HG02840 (cell line): Measurements from ENCODE around the gene KCNMA1.

Source experiments
- ATAC-seq: cut with Tn5 transposase; IDR thresholded peaks from one replicate; pipeline ENCODE4 v1.9.1; 2021; ENCODE audit warnings: mild to moderate bottlenecking, moderate library complexity, moderate number of reproducible peaks; ENCODE audit not compliant: unreplicated experiment, low FRiP score

The KCNMA1 gene

GRCh38 chr10:77267703-77268675 is 369.6 kb downstream of the KCNMA1 start:
- ATAC-seq: no peak

DNA sequence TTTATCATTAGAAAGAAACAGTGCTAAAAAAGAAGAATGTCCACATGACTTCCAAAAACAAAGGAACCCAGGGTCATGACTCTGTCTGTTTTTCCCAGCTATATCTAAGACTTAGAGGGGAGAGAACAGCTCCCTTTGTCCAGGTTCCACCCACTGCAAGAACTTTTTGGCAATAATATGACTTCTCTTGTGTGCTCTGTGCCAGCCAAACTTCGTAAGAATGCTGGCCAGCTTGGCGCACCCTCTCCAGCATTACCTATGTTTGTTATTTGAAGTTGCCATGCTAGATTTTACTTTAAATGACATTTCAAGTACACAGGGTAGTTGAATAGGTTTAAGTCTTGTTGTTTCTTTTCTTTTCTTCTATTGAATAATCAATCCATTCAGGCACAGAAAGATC is 371.4 kb downstream of the KCNMA1 start:
- no peak for ATAC-seq

GRCh38 chr10:77264527-77264926 is 373.1 kb downstream of the KCNMA1 start:
- no peak for ATAC-seq

DNA sequence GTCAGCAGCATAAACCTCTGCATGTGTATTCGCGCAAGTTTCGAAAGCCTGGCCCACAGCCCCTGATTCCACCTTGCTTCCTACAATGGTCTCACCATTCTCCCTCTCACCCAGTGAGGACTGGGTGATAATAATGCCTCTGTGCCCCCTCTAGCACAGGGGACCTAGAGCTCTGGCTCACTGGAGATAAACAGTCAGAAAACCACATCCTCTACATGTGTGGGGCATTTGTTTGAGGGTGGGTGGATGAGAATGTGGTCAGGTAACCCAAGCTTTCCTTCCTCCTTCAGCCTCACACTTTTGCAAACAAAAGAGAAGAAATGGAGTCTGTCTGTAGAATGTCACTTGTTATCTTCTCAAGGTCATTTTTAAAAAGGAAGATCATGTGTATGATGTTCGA is 373.5 kb downstream of the KCNMA1 start:
- no peak for ATAC-seq

GRCh38 chr10:77263700-77264099 is 373.9 kb downstream of the KCNMA1 start:
- no peak for ATAC-seq

DNA sequence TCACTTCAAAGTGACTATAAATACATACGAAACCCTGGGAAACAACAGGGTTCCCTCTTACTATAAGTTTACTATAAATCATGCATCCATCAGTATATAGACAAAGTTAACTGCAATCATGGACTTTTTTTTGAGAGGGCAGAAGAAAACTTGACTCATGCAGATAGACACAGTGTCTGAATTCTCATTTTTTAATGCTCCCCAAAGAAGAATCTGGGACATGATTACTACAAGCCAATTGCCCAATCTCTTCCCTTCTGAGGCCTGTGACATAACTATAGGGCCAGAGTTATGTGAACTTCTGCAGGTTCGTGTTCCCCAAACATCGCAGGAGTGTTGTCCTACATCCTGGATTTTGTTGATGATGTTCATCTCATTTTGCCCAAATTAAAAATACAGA is 376.5 kb downstream of the KCNMA1 start:
- no peak for ATAC-seq

GRCh38 chr10:77259171-77259874 is 378.3 kb downstream of the KCNMA1 start:
- no peak for ATAC-seq

DNA sequence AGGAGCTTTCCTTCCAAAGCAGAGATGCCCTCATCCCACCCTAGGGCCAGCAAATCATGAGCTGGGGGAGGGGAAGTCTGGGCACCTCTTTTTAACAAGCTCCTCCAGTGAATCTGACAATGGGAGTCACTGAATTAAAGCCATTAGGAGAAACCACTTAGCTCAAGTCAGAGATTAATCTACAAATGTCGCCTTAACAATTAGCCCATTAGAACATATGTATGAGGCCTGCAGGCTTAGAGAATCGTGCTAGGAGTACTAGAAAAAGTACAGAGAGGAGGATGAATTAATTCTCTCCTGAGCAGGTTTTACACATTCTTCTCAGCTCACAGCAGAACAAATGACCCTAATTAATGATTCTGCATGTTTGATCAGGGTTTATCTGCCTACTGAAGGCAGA is 381.3 kb downstream of the KCNMA1 start:
- ATAC-seq: no peak

GRCh38 chr10:77253556-77254064 is 384.0 kb downstream of the KCNMA1 start:
- no peak for ATAC-seq

GRCh38 chr10:77253147-77253545 is 384.5 kb downstream of the KCNMA1 start:
- ATAC-seq: no peak

DNA sequence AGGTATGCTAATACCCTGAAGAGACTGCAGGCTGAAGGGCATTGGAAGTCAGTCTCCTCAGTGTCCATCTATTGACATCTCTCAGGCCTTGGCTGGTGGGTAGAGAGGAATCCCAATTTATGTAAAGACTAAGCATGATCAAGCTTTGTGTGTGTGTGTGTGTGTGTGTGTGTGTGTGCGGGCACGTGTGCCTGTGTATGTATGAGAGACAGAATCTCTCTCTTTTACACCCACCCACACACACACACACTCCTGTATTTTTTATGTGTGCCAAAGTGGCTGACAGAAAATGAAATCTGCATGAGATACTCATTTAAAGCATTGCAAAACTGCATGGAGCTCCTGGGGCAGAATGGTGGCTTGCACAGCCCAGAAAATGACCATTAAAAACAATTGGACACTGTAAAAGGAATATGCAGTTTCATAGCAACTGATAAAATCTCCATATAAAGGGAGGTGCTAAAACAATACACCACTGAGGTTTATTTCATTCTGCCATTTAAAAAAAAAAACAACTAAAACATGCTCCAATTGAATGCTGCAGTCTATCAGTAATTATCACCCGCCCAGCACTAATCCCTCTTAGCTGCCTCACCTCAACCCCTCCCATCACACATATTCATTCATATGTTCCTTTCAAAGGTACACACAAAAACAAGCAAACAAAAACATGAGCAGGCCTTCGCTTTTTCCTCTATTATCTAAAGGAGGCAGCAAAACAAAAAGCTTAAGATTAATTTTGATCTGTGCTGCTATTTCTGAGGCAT is 385.0 kb downstream of the KCNMA1 start:
- no peak for ATAC-seq

GRCh38 chr10:77251297-77252013 is 386.2 kb downstream of the KCNMA1 start:
- no peak for ATAC-seq

DNA sequence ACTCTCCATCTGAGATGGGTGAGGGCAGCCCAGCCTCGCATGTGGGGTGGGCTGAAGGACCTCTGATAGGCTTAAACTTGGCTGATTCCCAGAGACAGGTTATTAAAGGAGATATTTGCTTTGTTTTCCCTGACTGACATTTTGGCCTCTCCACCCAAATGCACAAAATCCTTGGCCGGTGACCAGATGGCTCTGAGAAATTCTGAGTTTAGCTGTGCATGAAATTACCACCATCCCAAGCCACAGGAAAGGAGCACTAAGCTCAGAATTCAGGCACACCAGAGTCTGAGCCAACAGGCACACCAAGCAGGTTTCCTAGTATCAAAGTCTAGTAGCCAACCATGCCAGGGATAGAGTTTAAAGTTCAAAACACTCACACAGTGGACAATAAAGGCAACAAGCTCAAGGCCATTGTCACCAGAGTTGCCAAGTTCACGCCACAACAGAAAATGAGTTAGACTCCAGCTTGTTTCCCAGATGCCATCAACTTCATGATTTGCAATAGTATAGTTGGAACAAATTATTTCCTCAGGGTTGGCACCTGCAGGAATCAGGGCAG is 387.6 kb downstream of the KCNMA1 start:
- no peak for ATAC-seq

DNA sequence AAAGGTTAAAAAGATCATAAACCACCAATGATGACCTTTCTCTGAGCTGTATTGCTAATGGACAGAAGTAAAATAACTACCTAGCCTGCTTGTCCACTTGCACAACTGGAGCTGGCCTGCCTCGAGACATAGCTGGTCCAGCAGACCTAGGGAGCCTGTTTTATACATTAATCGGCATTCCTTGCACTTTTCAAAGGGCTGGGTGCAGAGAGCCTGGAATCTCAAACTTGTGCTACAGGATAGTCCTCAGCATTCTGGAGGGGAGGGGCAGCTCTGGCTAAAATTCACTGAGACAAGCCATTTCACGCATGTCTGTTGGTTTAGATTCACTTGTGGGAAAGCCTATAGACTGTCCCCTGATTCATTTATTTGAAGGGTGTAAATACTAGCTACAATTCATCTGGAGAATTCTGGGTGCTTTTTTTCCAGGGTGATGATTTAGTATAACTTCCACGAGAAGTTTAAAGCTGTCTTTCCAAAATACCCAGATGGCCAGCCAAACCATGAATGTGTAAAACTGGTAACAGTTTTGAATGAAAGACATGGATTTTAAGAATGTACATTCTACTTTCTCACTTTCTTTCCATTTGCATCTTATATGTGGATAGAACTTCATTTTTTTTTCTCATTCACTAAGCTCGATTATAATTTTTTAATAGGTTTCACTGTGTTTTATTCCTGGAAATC is 389.4 kb downstream of the KCNMA1 start:
- ATAC-seq: no peak

GRCh38 chr10:77247031-77247990 is 390.3 kb downstream of the KCNMA1 start:
- ATAC-seq: no peak

- ATAC-seq: no peak
Observed at GRCh38 chr10:77245953-77246352, 391.7 kb downstream of the KCNMA1 start.

- ATAC-seq: no peak
Observed at GRCh38 chr10:77244746-77245145, 392.9 kb downstream of the KCNMA1 start.

DNA sequence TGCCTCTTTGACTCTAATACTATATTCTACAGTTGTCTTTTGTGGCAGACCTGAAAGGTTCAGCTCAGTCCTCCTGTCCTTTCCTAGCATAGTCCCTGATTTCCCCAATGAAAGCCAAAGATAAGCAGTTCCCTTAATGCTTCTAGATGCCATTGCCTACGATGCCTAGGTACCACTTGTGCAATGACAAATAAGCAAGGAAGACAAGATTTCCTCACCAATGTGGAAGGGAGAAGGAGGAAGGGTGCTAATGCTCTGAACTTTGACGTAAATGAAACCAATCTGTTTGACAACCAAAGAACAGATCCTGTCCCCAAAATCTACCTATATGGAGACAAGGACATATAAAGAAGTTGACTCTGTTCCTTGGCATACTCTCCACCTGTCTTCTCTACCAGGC is 393.3 kb downstream of the KCNMA1 start:
- no peak for ATAC-seq
